ENCODE data around the gene TMEM258. TPM values are rescaled to one million over a fixed set of nuclear protein-coding genes. Genes with fewer than 3 reads are reported as not detected.

The TMEM258 gene
- total and polyA plus RNA-seq, 2 experiments from 2014 or later, result 71.3 to 519 TPM

DNA sequence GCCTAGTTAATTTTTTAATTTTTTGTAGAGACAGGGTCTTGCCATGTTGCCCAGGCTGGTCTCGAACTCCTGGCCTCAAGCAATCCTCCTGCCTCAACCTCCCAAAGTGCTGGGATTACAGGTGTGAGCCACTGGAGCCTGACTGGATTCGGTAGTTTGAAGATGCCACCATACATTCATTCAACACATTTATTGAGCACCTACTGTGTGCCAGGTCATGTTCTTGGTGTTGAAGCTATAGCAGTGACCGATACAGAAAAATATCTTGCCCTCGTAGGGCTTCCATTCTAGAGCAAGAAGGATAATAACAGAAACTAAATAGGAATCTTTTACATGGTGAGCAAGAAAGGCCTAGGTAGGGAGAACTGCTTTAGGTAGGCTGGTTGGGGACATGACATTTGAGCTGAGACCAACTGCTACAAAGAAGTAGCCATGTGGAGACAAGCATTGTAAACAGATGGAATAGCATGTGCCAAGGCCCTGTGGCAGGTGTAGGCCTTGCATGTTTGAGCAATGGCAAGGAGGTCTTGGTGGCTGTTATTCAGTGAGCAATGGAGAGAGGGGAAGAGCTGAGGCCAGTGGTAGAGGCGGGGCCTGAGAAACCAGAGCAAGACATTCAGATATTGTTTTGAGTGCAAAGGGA lies 41.6 kb downstream of the TMEM258 start:
- TF ChIP-seq, protein P1, sequence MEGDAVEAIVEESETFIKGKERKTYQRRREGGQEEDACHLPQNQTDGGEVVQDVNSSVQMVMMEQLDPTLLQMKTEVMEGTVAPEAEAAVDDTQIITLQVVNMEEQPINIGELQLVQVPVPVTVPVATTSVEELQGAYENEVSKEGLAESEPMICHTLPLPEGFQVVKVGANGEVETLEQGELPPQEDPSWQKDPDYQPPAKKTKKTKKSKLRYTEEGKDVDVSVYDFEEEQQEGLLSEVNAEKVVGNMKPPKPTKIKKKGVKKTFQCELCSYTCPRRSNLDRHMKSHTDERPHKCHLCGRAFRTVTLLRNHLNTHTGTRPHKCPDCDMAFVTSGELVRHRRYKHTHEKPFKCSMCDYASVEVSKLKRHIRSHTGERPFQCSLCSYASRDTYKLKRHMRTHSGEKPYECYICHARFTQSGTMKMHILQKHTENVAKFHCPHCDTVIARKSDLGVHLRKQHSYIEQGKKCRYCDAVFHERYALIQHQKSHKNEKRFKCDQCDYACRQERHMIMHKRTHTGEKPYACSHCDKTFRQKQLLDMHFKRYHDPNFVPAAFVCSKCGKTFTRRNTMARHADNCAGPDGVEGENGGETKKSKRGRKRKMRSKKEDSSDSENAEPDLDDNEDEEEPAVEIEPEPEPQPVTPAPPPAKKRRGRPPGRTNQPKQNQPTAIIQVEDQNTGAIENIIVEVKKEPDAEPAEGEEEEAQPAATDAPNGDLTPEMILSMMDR (conservative IDR thresholded peaks at IDR 0.05; ENCODE audit: low read depth in 2 of 2), result no peak
- TF ChIP-seq EZH2 (IDR thresholded peaks at IDR 0.05; ENCODE audit: low read depth, unreplicated experiment) (no peak), EZH2phosphoT487 (IDR thresholded peaks at IDR 0.05; ENCODE audit: unreplicated experiment) (no peak), POLR2AphosphoS5 (IDR thresholded peaks at IDR 0.05; ENCODE audit: low read depth) (no peak), JUNB (IDR thresholded peaks at IDR 0.05; ENCODE audit: unreplicated experiment) (no peak), STAT1 (IDR thresholded peaks at IDR 0.05; ENCODE audit: unreplicated experiment) (no peak)
- Histone ChIP-seq H3F3A (replicated peaks; ENCODE audit: low read depth) (peaks cover 4% of the 10 kb centered on the region; the same call in 1 of the 2 replicates), H3K79me2 (replicated peaks; ENCODE audit: insufficient read depth) (no peaks in the 10 kb centered on the region), H3K4me1 (ENCODE audit: insufficient read depth) (peaks cover 11% of the 10 kb centered on the region), H4K20me1 (replicated peaks; ENCODE audit: insufficient read depth) (peaks cover 3% of the 10 kb centered on the region; the same call in 1 of the 2 replicates), H3K36me3 (ENCODE audit: insufficient read depth) (no peaks in the 10 kb centered on the region), H3K4me3 (no peak overlapping the region), H2AFZ (no peak overlapping the region), H3K9me2 (ENCODE audit: insufficient read depth) (no peaks in the 10 kb centered on the region), H3K27me3 (ENCODE audit: insufficient read depth) (peaks cover 32% of the 10 kb centered on the region), H3K27ac (ENCODE audit: low read depth) (no peak overlapping the region), H3K4me2 (no peak overlapping the region)
- DNase-seq (ENCODE audit: low spot score), result no peak
- no peak overlapping the region for H3K27ac Mint-ChIP-seq
- ATAC-seq, result no peak
- no peaks in the 10 kb centered on the region for H3K9me3 Mint-ChIP-seq
- H3K4me1 Mint-ChIP-seq, result peaks cover 22% of the 10 kb centered on the region
- H3K27me3 Mint-ChIP-seq (ENCODE audit: insufficient read depth, low read depth, poor library complexity), result peaks cover 34% of the 10 kb centered on the region
- H3K4me3 Mint-ChIP-seq, result peak overlapping the region; percentile 8; the same call in 1 of the 3 replicates
- no peaks in the 10 kb centered on the region; the same call in 2 of the 3 replicates for H3K36me3 Mint-ChIP-seq (ENCODE audit: low read depth)

DNA sequence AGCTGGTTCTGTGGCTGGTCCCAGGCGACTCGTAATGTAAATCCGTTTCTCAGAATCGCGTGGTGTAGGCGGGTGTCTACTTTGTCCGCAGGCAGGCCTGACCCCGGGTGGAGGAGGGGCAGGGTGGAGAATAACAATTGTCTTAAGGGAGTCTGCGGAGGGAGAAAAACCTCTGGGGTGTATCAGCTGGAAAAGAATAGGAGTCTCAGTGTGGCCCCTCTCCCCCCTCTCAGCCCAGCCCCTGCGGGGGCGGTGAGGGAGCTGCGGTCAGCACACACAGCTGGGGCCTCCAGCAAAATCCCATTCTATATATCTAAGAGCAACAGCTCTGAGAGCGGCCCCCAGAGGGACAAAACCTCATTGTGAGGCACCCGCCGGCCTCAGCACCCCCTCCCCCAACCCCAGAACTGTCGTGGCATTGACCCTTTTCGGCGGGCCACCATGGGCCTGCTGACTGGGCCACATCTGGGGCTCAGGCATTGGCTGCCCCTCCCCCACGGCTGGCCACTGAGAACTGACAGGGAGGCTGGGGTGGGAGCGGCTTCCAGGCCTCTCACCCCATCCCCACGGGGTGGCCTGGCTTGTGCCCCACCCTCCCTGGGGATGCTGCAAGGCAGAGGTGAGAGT lies 42.7 kb downstream of the TMEM258 start:
- no peak for TF ChIP-seq EZH2phosphoT487 (IDR thresholded peaks at IDR 0.05; ENCODE audit: unreplicated experiment)
- TF ChIP-seq, protein P2, sequence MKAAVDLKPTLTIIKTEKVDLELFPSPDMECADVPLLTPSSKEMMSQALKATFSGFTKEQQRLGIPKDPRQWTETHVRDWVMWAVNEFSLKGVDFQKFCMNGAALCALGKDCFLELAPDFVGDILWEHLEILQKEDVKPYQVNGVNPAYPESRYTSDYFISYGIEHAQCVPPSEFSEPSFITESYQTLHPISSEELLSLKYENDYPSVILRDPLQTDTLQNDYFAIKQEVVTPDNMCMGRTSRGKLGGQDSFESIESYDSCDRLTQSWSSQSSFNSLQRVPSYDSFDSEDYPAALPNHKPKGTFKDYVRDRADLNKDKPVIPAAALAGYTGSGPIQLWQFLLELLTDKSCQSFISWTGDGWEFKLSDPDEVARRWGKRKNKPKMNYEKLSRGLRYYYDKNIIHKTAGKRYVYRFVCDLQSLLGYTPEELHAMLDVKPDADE (IDR thresholded peaks at IDR 0.05), result no peak
- TF ChIP-seq ZNF462 (CRISPR knock-in tag; IDR thresholded peaks at IDR 0.05), result no peak
- peak overlapping the region; percentile 62 for H3K4me2 ChIP-seq
- no peaks in the 10 kb centered on the region for H3K9me2 ChIP-seq (ENCODE audit: insufficient read depth)
- peaks cover 34% of the 10 kb centered on the region for H3K27me3 Mint-ChIP-seq (ENCODE audit: insufficient read depth, low read depth, poor library complexity)
- no peaks in the 10 kb centered on the region for H3K79me2 ChIP-seq (replicated peaks; ENCODE audit: insufficient read depth)
- peak; percentile 10 for ATAC-seq
- H2AFZ ChIP-seq, result peak overlapping the region; percentile 78; the same call in 1 of the 2 replicates
- H3K4me1 Mint-ChIP-seq, result peaks cover 22% of the 10 kb centered on the region
- H3K36me3 ChIP-seq (ENCODE audit: insufficient read depth), result no peaks in the 10 kb centered on the region
- H3K36me3 Mint-ChIP-seq (ENCODE audit: low read depth), result no peaks in the 10 kb centered on the region; the same call in 2 of the 3 replicates
- H3K27ac Mint-ChIP-seq, result no peak overlapping the region
- peaks cover 32% of the 10 kb centered on the region for H3K27me3 ChIP-seq (ENCODE audit: insufficient read depth)
- H3K4me1 ChIP-seq (ENCODE audit: insufficient read depth), result peaks cover 11% of the 10 kb centered on the region
- no peak overlapping the region for H3K27ac ChIP-seq (ENCODE audit: low read depth)
- H3K4me3 ChIP-seq, result peak overlapping the region; percentile 10; the same call in 1 of the 2 replicates
- peak; percentile 41 for DNase-seq (ENCODE audit: low spot score)
- H3F3A ChIP-seq (replicated peaks; ENCODE audit: low read depth), result peaks cover 4% of the 10 kb centered on the region; the same call in 1 of the 2 replicates
- H4K20me1 ChIP-seq (replicated peaks; ENCODE audit: insufficient read depth), result peaks cover 3% of the 10 kb centered on the region; the same call in 1 of the 2 replicates
- H3K9me3 Mint-ChIP-seq, result no peaks in the 10 kb centered on the region
- peak overlapping the region; percentile 34; the same call in 1 of the 3 replicates for H3K4me3 Mint-ChIP-seq

Data from GM23338 (cell line).